HepG2 (cell line): ENCODE data around the gene SLC38A3. TPM values are rescaled to one million over a fixed set of nuclear protein-coding genes. Genes with fewer than 3 reads are reported as not detected.

ENCODE experiments used
- ATAC-seq: fragments of 200-7000 bp; cut with Tn5 transposase; 3 replicates; pipeline ENCODE4 v1.9.1; 2020; ENCODE audit warnings: mild to moderate bottlenecking, moderate library complexity
- BruUV-seq: library from RNA; stranded (reverse); fragments of 400-500 nt; replicated peaks from 2 replicates; lab custom pipeline; 2021; lab: Mats Ljungman, UMichigan
- CTCF ChIA-PET: fragments of 300-600 bp; formaldehyde crosslinking; extraction: SDS; loops from one replicate; lab custom pipeline; 2021; ENCODE audit warnings: low total read pairs, inconsistent platforms, low intra/inter-chr PET ratio; lab: Yijun Ruan, JAX
- POLR2A ChIA-PET: fragments of 350-600 bp; sonication (Branson Sonifier 250); formaldehyde crosslinking; loops from one replicate; lab custom pipeline; 2020; ENCODE audit warnings: antibody characterized with exemption, inconsistent platforms; lab: Yijun Ruan, JAX
- DNase-seq: peaks from one replicate; pipeline ENCODE4 v3.0.0-alpha.2; 2015; ENCODE audit warnings: low spot score
- FAIRE-seq: peaks from 3 replicates; lab custom pipeline; 2011; peaks lifted over from hg19 to GRCh38; lab: Jason Lieb, UNC
- H2AFZ ChIP-seq: one replicate; pipeline ENCODE4 v1.6.1; 2011; ENCODE audit warnings: low read length, inconsistent platforms
- H3K27ac ChIP-seq: fragments of 300-600 bp; 3 replicates; pipeline ENCODE4 v1.8.0; 2011; ENCODE audit warnings: mixed run types, mild to moderate bottlenecking, mixed read lengths, low read length, inconsistent platforms; ENCODE audit not compliant: insufficient read depth; ENCODE audit errors: extremely low read length
- H3K27me3 ChIP-seq, 2 experiments: fragments of 200-600 bp in 1 of 2; 2 replicates in 1 of 2; 3 replicates in 1 of 2; pipeline versions ENCODE4 v1.6.0 to v1.8.0; 2011; ENCODE audit warnings: low read length in 2 of 2, mild to moderate bottlenecking in 2 of 2, moderate library complexity in 2 of 2, inconsistent platforms in 1 of 2; ENCODE audit not compliant: insufficient read depth in 2 of 2, control insufficient read depth in 1 of 2
- H3K36me3 ChIP-seq, 2 experiments: fragments of 200-600 bp in 1 of 2; replicated peaks in 1 of 2; 2 replicates in 1 of 2; 3 replicates in 1 of 2; pipeline versions ENCODE4 v1.5.1 to v1.8.0; 2011; ENCODE audit warnings: low read length in 2 of 2, inconsistent platforms in 1 of 2; ENCODE audit not compliant: insufficient read depth in 2 of 2, control insufficient read depth in 1 of 2
- H3K4me1 ChIP-seq: 2 replicates; pipeline ENCODE4 v1.5.1; 2012; ENCODE audit warnings: low read length, inconsistent platforms; ENCODE audit not compliant: insufficient read depth
- H3K4me2 ChIP-seq: 2 replicates; pipeline ENCODE4 v1.6.0; 2011; ENCODE audit warnings: low read depth, low read length, inconsistent platforms
- H3K4me3 ChIP-seq, 3 experiments: fragments of 200-600 bp in 1 of 3; sonication (generic), shearing (Covaris generic) in 1 of 3; replicated peaks in 1 of 3; 2 replicates each; pipeline ENCODE4 v1.5.1; 2011 to 2016; ENCODE audit warnings: low read length in 3 of 3, inconsistent platforms in 2 of 3, low read depth in 2 of 3, mild to moderate bottlenecking in 2 of 3, control low read depth in 1 of 3, mixed read lengths in 1 of 3; ENCODE audit not compliant: insufficient read depth in 1 of 3
- H3K79me2 ChIP-seq: one replicate; pipeline ENCODE4 v1.6.1; 2011; ENCODE audit warnings: low read length, inconsistent platforms; ENCODE audit not compliant: insufficient read depth
- H3K9ac ChIP-seq: 2 replicates; pipeline ENCODE4 v1.6.0; 2011; ENCODE audit warnings: mild to moderate bottlenecking, low read depth, low read length, inconsistent platforms; ENCODE audit not compliant: insufficient read depth
- H3K9me3 ChIP-seq: 2 replicates; pipeline ENCODE4 v1.5.1; 2012; ENCODE audit warnings: mild to moderate bottlenecking, low read length
- H4K20me1 ChIP-seq: 2 replicates; pipeline ENCODE4 v1.6.0; 2011; ENCODE audit warnings: inconsistent platforms, mild to moderate bottlenecking, low read length, moderate library complexity; ENCODE audit not compliant: insufficient read depth
- GABPA ChIP-seq, 2 experiments: IDR thresholded peaks; 2 replicates each; pipeline ENCODE4 v1.6.1; 2011 to 2016; ENCODE audit warnings: low read depth in 2 of 2, low read length in 1 of 2, missing biosample characterization in 1 of 2, missing genetic modification characterization in 1 of 2
- KLF16 ChIP-seq, 2 experiments: sonication (generic) in 1 of 2; formaldehyde crosslinking in 1 of 2; IDR thresholded peaks; 2 replicates each; pipeline versions ENCODE4 v1.6.1 to v1.8.0; 2016 to 2023; ENCODE audit warnings: missing genetic modification reagents in 2 of 2, missing compliant biosample characterization in 1 of 2
- MAFF ChIP-seq: IDR thresholded peaks from 2 replicates; pipeline ENCODE4 v1.6.1; 2011; ENCODE audit warnings: low read depth, low read length, improper control_type of control experiment
- NR2C2 ChIP-seq: sonication (generic); formaldehyde crosslinking; IDR thresholded peaks from 2 replicates; pipeline ENCODE4 v1.4.0; 2020; ENCODE audit warnings: missing genetic modification reagents, mild to moderate bottlenecking, moderate library complexity, borderline replicate concordance
- SMARCC2 ChIP-seq: fragments of 450-650 bp; IDR thresholded peaks from 2 replicates; pipeline ENCODE4 v1.6.1; 2017; ENCODE audit warnings: antibody characterized with exemption, mild to moderate bottlenecking
- ZNF138 ChIP-seq: sonication (generic); formaldehyde crosslinking; IDR thresholded peaks from 2 replicates; pipeline ENCODE4 v1.5.0; 2020; ENCODE audit warnings: mild to moderate bottlenecking, low read depth, missing genetic modification reagents
- ZNF343 ChIP-seq: sonication (generic); formaldehyde crosslinking; IDR thresholded peaks from 2 replicates; pipeline ENCODE4 v1.4.0; 2020; ENCODE audit warnings: mild to moderate bottlenecking, missing genetic modification reagents
- ZNF451 ChIP-seq: sonication (generic); formaldehyde crosslinking; IDR thresholded peaks from 2 replicates; pipeline ENCODE4 v1.5.0; 2020; ENCODE audit warnings: mild to moderate bottlenecking, missing genetic modification reagents
- ZNF713 ChIP-seq: sonication (generic); formaldehyde crosslinking; IDR thresholded peaks from 2 replicates; pipeline ENCODE4 v1.4.0; 2020; ENCODE audit warnings: mild to moderate bottlenecking, missing genetic modification reagents
- ZNF777 ChIP-seq: sonication (generic); formaldehyde crosslinking; IDR thresholded peaks from 2 replicates; pipeline ENCODE4 v1.4.0; 2020; ENCODE audit warnings: missing genetic modification reagents
- ZNF782 ChIP-seq: sonication (generic); formaldehyde crosslinking; IDR thresholded peaks from 2 replicates; pipeline ENCODE4 v1.4.0; 2020; ENCODE audit warnings: missing genetic modification reagents, mild to moderate bottlenecking, borderline replicate concordance
- WGBS: methylation state at CpG from one replicate; pipeline ENCODE4 v1.1.6; 2017; ENCODE audit warnings: low lambda C conversion rate; 5-methylcytosine and 5-hydroxymethylcytosine counted together
- in situ Hi-C: cut with HindIII; loops from 2 replicates; pipeline ENCODE4 v1.10.0; 2017; ENCODE audit warnings: low pct_unique_long_range_greater_than_20kb; ENCODE audit not compliant: extremely low pct_ligation_motif_present
- intact Hi-C: fragments of 100-400 bp; cut with micrococcal nuclease; formaldehyde crosslinking; loops from one replicate; pipeline ENCODE4 v1.10.0; 2022; ENCODE audit not compliant: unreplicated experiment
- polyA plus RNA-seq, 8 experiments: library from polyadenylated mRNA; depleted of rRNA in 3 of 8; stranded (reverse) in 7 of 8; unstranded in 1 of 8; fragments of >200 nt; fragmentation: Illumina TruSeq in 4 of 8; extraction: Trizol in 4 of 8; gene quantifications; 2 replicates each; pipeline versions ENCODE4 v1.2.1 to v1.2.3, GENCODE V29; 2011 to 2016; ENCODE audit warnings: low read depth in 4 of 8, missing spikeins in 1 of 8, mixed read lengths in 1 of 8; ENCODE audit not compliant: insufficient read depth in 1 of 8
- total RNA-seq, 5 experiments: library from RNA; depleted of rRNA; stranded (reverse); fragments of >200 nt; fragmentation: Illumina TruSeq; extraction: Trizol; gene quantifications; 2 replicates each; pipeline ENCODE4 v1.2.3, GENCODE V29; 2016; ENCODE audit warnings: low read depth in 1 of 5
- TF ChIP-seq, protein P1 (sequence below): sonication (generic); formaldehyde crosslinking; IDR thresholded peaks from 2 replicates; pipeline ENCODE4 v1.4.0; 2020; ENCODE audit warnings: missing genetic modification reagents, borderline replicate concordance
- TF ChIP-seq, protein P2 (sequence below): sonication (generic); formaldehyde crosslinking; IDR thresholded peaks from 2 replicates; pipeline ENCODE4 v1.4.0; 2020; ENCODE audit warnings: low read depth, mild to moderate bottlenecking, missing genetic modification reagents
- TF ChIP-seq, protein P3 (sequence below): IDR thresholded peaks from 2 replicates; pipeline ENCODE4 v1.6.1; 2016; ENCODE audit warnings: missing compliant biosample characterization, missing genetic modification reagents, borderline replicate concordance
- TF ChIP-seq, protein P4 (sequence below): sonication (generic); formaldehyde crosslinking; IDR thresholded peaks from 2 replicates; pipeline ENCODE4 v1.9.0; 2021; ENCODE audit warnings: missing genetic modification reagents, mild to moderate bottlenecking, borderline replicate concordance
- TF ChIP-seq, protein P5 (sequence below): IDR thresholded peaks from 2 replicates; pipeline ENCODE4 v1.6.1; 2016

The SLC38A3 gene
- total and polyA plus RNA-seq, 2 of the 13 experiments (the other 11 are each of a cell fraction or from before 2014, with no cell fraction given): 29.8 to 164 TPM

DNA sequence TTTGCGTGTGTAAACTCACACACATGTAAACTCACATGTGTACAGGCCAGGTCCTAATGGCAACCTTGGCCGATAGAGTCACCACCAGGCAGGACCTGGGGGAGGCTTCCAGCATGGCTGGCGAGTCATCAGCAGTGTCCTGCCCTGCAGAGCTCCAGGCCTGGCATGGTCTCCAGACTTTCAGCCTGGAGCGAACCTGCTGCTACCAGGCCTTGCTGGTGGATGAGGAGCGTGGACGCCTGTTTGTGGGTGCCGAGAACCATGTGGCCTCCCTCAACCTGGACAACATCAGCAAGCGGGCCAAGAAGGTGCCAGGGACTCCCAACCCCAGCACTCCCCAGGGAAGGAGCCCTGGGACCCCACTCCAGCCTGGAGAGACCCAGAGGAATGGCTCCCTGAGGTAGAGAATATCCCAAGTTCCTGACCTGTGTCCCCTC is 64.9 kb downstream of the SLC38A3 start:
- 6% methylated on average over 5 of the region's 8 CpGs for WGBS
- Histone ChIP-seq H3K9ac (peak overlapping the region; percentile 94), H3K36me3 (peaks cover 4 to 13% of the 10 kb centered on the region in 2 experiments), H2AFZ (no peak overlapping the region), H3K27me3 (no peaks in the 10 kb centered on the region; a peak in 1 of 5 replicates), H3K9me3 (no peaks in the 10 kb centered on the region), H3K4me1 (peaks cover 84% of the 10 kb centered on the region), H4K20me1 (no peaks in the 10 kb centered on the region; the same call in 1 of the 2 replicates), H3K4me3 (peak overlapping the region; percentile 71 to 88 (median 83)), H3K27ac (peak overlapping the region; percentile 88), H3K4me2 (peak overlapping the region; percentile 98), H3K79me2 (peaks cover 33% of the 10 kb centered on the region)
- intact Hi-C loops (loop anchor here (5.0 kb wide), 2 partner anchors 43 to 78 kb away; partner anchors contain the start of gene GNAT1), in situ Hi-C loops (loop anchor here (5.0 to 10.0 kb wide), 2 partner anchors 43 to 75 kb away; partner anchors contain the start of gene GNAT1)
- CTCF ChIA-PET: interaction anchor here (1.2 to 6.4 kb wide), 2 partner anchors 9 to 43 kb away, joined by 3 to 63 read pairs; no protein-coding TSS in a partner anchor
- POLR2A ChIA-PET: interaction anchor here (1.0 to 5.5 kb wide), 13 partner anchors 9 to 74 kb away, joined by 3 to 155 read pairs (median 11); partner anchors contain the start of genes GNAI2, HYAL2, HYAL3 and LSMEM2
- DNase-seq: no peak
- FAIRE-seq: no peak
- no TSS peak for BruUV-seq
- no peak for ATAC-seq
- TF ChIP-seq, protein P1, sequence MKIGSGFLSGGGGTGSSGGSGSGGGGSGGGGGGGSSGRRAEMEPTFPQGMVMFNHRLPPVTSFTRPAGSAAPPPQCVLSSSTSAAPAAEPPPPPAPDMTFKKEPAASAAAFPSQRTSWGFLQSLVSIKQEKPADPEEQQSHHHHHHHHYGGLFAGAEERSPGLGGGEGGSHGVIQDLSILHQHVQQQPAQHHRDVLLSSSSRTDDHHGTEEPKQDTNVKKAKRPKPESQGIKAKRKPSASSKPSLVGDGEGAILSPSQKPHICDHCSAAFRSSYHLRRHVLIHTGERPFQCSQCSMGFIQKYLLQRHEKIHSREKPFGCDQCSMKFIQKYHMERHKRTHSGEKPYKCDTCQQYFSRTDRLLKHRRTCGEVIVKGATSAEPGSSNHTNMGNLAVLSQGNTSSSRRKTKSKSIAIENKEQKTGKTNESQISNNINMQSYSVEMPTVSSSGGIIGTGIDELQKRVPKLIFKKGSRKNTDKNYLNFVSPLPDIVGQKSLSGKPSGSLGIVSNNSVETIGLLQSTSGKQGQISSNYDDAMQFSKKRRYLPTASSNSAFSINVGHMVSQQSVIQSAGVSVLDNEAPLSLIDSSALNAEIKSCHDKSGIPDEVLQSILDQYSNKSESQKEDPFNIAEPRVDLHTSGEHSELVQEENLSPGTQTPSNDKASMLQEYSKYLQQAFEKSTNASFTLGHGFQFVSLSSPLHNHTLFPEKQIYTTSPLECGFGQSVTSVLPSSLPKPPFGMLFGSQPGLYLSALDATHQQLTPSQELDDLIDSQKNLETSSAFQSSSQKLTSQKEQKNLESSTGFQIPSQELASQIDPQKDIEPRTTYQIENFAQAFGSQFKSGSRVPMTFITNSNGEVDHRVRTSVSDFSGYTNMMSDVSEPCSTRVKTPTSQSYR (CRISPR knock-in tag): no peak
- TF ChIP-seq SMARCC2: no peak
- TF ChIP-seq ZNF782 (CRISPR knock-in tag): peak; percentile 42; the same call in 1 of the 2 replicates
- TF ChIP-seq GABPA (IDR thresholded peaks at IDR 0.05; ENCODE audit: low read depth, low read length): no peak
- no peak for TF ChIP-seq GABPA (CRISPR knock-in tag; IDR thresholded peaks at IDR 0.05; ENCODE audit: low read depth)
- peak; percentile 39; the same call in 1 of the 2 replicates for TF ChIP-seq ZNF777 (CRISPR knock-in tag)
- TF ChIP-seq, protein P2, sequence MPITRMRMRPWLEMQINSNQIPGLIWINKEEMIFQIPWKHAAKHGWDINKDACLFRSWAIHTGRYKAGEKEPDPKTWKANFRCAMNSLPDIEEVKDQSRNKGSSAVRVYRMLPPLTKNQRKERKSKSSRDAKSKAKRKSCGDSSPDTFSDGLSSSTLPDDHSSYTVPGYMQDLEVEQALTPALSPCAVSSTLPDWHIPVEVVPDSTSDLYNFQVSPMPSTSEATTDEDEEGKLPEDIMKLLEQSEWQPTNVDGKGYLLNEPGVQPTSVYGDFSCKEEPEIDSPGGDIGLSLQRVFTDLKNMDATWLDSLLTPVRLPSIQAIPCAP: no peak
- TF ChIP-seq NR2C2 (CRISPR knock-in tag): peak; percentile 43; the same call in 1 of the 2 replicates
- TF ChIP-seq, protein P3, sequence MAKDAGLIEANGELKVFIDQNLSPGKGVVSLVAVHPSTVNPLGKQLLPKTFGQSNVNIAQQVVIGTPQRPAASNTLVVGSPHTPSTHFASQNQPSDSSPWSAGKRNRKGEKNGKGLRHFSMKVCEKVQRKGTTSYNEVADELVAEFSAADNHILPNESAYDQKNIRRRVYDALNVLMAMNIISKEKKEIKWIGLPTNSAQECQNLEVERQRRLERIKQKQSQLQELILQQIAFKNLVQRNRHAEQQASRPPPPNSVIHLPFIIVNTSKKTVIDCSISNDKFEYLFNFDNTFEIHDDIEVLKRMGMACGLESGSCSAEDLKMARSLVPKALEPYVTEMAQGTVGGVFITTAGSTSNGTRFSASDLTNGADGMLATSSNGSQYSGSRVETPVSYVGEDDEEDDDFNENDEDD: 0 out of 2 replicates have a peak, but pooled peaks have one; percentile 4
- TF ChIP-seq KLF16 (CRISPR knock-in tag; IDR thresholded peaks at IDR 0.05): no peak
- TF ChIP-seq ZNF343: peak; percentile 59; the same call in 1 of the 2 replicates
- no peak for TF ChIP-seq MAFF
- TF ChIP-seq, protein P4, sequence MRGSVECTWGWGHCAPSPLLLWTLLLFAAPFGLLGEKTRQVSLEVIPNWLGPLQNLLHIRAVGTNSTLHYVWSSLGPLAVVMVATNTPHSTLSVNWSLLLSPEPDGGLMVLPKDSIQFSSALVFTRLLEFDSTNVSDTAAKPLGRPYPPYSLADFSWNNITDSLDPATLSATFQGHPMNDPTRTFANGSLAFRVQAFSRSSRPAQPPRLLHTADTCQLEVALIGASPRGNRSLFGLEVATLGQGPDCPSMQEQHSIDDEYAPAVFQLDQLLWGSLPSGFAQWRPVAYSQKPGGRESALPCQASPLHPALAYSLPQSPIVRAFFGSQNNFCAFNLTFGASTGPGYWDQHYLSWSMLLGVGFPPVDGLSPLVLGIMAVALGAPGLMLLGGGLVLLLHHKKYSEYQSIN (CRISPR knock-in tag): no peak
- TF ChIP-seq, protein P5, sequence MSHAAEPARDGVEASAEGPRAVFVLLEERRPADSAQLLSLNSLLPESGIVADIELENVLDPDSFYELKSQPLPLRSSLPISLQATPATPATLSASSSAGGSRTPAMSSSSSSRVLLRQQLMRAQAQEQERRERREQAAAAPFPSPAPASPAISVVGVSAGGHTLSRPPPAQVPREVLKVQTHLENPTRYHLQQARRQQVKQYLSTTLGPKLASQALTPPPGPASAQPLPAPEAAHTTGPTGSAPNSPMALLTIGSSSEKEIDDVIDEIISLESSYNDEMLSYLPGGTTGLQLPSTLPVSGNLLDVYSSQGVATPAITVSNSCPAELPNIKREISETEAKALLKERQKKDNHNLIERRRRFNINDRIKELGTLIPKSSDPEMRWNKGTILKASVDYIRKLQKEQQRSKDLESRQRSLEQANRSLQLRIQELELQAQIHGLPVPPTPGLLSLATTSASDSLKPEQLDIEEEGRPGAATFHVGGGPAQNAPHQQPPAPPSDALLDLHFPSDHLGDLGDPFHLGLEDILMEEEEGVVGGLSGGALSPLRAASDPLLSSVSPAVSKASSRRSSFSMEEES (CRISPR knock-in tag): no peak
- no peak for TF ChIP-seq ZNF138 (CRISPR knock-in tag)
- no peak for TF ChIP-seq ZNF713 (CRISPR knock-in tag)
- TF ChIP-seq ZNF451: 0 out of 2 replicates have a peak, but pooled peaks have one; percentile 23
